ENCODE results near the gene CTDSP2. TPM values are rescaled to one million over a fixed set of nuclear protein-coding genes. Genes with fewer than 3 reads are reported as not detected.

The CTDSP2 gene
- total RNA-seq, 2 donors from 2014 or later: 99.2 to 159 TPM

- intact Hi-C loops (cut with DNase I): no loop called here
- Histone ChIP-seq H3K27ac (peak overlapping the region in 1 of 2 donors; percentile 18), H3K4me3 (no peak overlapping the region), H3K27me3 (replicated peaks; ENCODE audit: insufficient read depth) (no peaks in the 10 kb centered on the region), H3K36me3 (no peaks in the 10 kb centered on the region), H3K9me3 (no peaks in the 10 kb centered on the region), H3K4me1 (replicated peaks) (peaks cover 44% of the 10 kb centered on the region)
- TF ChIP-seq POLR2AphosphoS5 (IDR thresholded peaks at IDR 0.05) (no peak), POLR2A (IDR thresholded peaks at IDR 0.05) (no peak), CTCF (IDR thresholded peaks at IDR 0.05) (no peak)
- DNase-seq (ENCODE audit: low spot score): no peak
- WGBS: 0% methylated on average over 1 of the region's 1 CpG
Measured at GRCh38 chr12:57834086-57834876, 12.2 kb downstream of the CTDSP2 start.

GRCh38 chr12:57833672-57834071 lies 12.9 kb downstream of the CTDSP2 start:
- 58% methylated on average over 3 of the region's 3 CpGs for WGBS
- H3K4me3 ChIP-seq: no peak overlapping the region
- TF ChIP-seq POLR2A (IDR thresholded peaks at IDR 0.05) (no peak), CTCF (IDR thresholded peaks at IDR 0.05) (no peak), POLR2AphosphoS5 (IDR thresholded peaks at IDR 0.05) (no peak)
- no peaks in the 10 kb centered on the region for H3K27me3 ChIP-seq (replicated peaks; ENCODE audit: insufficient read depth)
- no peaks in the 10 kb centered on the region for H3K9me3 ChIP-seq
- no peaks in the 10 kb centered on the region for H3K36me3 ChIP-seq
- peaks cover 39% of the 10 kb centered on the region for H3K4me1 ChIP-seq (replicated peaks)
- H3K27ac ChIP-seq: no peak overlapping the region
- DNase-seq (ENCODE audit: low spot score): no peak
- intact Hi-C loops (cut with DNase I): loop anchor here (2.0 kb wide), 1 partner anchor 63 kb away; no protein-coding TSS in a partner anchor

DNA sequence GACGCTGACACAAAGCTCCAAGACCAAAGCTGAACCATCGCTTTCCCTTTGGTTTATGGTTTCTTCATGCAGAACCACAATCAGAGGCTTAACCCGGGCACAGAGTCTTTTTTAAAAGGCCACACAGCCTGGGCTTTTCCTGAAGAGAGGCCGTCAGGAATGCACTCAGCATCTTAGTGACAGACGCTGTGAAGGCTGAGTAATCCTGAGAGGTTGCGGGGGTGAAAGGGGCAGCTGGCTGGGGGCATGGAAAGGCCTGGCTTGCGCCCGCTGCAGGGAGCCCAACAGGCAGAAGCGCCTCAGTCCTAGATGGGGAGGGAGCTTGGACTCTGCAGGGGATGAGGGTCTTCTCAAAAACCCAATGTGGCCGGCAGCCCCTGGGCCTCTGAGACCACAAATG lies 13.6 kb downstream of the CTDSP2 start:
- 57% methylated on average over 10 of the region's 10 CpGs for WGBS
- no peaks in the 10 kb centered on the region for H3K9me3 ChIP-seq
- H3K4me1 ChIP-seq (replicated peaks): peaks cover 32% of the 10 kb centered on the region
- intact Hi-C loops (cut with DNase I): loop anchor here (2.0 kb wide), 1 partner anchor 64 kb away; no protein-coding TSS in a partner anchor
- H3K27me3 ChIP-seq (replicated peaks; ENCODE audit: insufficient read depth): no peaks in the 10 kb centered on the region
- TF ChIP-seq POLR2A (IDR thresholded peaks at IDR 0.05) (no peak), POLR2AphosphoS5 (IDR thresholded peaks at IDR 0.05) (no peak), CTCF (IDR thresholded peaks at IDR 0.05) (no peak)
- no peak for DNase-seq (ENCODE audit: low spot score)
- H3K4me3 ChIP-seq: no peak overlapping the region
- H3K36me3 ChIP-seq: peaks cover 0 to under 1% of the 10 kb centered on the region in 2 donors
- no peak overlapping the region for H3K27ac ChIP-seq

GRCh38 chr12:57830393-57830792 lies 16.1 kb downstream of the CTDSP2 start:
- 88% methylated on average over 2 of the region's 2 CpGs for WGBS
- Histone ChIP-seq H3K4me3 (no peak overlapping the region), H3K4me1 (replicated peaks) (peaks cover 23% of the 10 kb centered on the region), H3K36me3 (peaks cover 24% of the 10 kb centered on the region in 2 donors), H3K27me3 (replicated peaks; ENCODE audit: insufficient read depth) (no peaks in the 10 kb centered on the region), H3K27ac (no peak overlapping the region), H3K9me3 (no peaks in the 10 kb centered on the region)
- TF ChIP-seq CTCF (IDR thresholded peaks at IDR 0.05) (no peak), POLR2A (IDR thresholded peaks at IDR 0.05) (no peak), POLR2AphosphoS5 (IDR thresholded peaks at IDR 0.05) (no peak)
- intact Hi-C loops (cut with DNase I): no loop called here
- DNase-seq (ENCODE audit: low spot score): no peak
